ENCODE data around the gene CRYL1.

Gene CRYL1

GRCh38 chr13:20451397-20451796, 74.3 kb downstream of the CRYL1 start:
- H3K4me3 ChIP-seq (ENCODE audit: low read depth, low read length): no peak overlapping the region
- no peak overlapping the region for H3K27ac ChIP-seq (ENCODE audit: extremely low read depth, low read depth, low read length)
- no peaks in the 10 kb centered on the region for H3K9me3 ChIP-seq (ENCODE audit: control insufficient read depth, insufficient read depth, low read depth, low read length)
- CTCF ChIA-PET: interaction anchor here (1.2 kb wide), 1 partner anchor 42 kb away, joined by 4 read pairs; no protein-coding TSS in a partner anchor
- TF ChIP-seq ZNF2 (tag by site-specific recombination; IDR thresholded peaks at IDR 0.05): no peak
- no peak for TF ChIP-seq MEIS1 (CRISPR knock-in tag; IDR thresholded peaks at IDR 0.05; ENCODE audit: borderline replicate concordance)
- TF ChIP-seq ZNF175 (tag by site-specific recombination; IDR thresholded peaks at IDR 0.05): no peak
- TF ChIP-seq ZFP41 (tag by site-specific recombination; IDR thresholded peaks at IDR 0.05; ENCODE audit: borderline replicate concordance): no peak
- TF ChIP-seq ZNF561 (tag by site-specific recombination; IDR thresholded peaks at IDR 0.05; ENCODE audit: borderline replicate concordance): no peak
- no peak for TF ChIP-seq ZNF670 (tag by site-specific recombination; IDR thresholded peaks at IDR 0.05; ENCODE audit: low read depth)
- no peak for TF ChIP-seq ZNF302 (tag by site-specific recombination; IDR thresholded peaks at IDR 0.05; ENCODE audit: low read depth)
- no peaks in the 10 kb centered on the region for H3K36me3 ChIP-seq (ENCODE audit: control insufficient read depth in 2 of 2, insufficient read depth in 1 of 2, low read length in 2 of 2)
- H3K4me1 ChIP-seq (ENCODE audit: control insufficient read depth, insufficient read depth, low read length): no peaks in the 10 kb centered on the region
- POLR2A ChIA-PET: no interaction called here

- TF ChIP-seq SETDB1 (IDR thresholded peaks at IDR 0.05; ENCODE audit: insufficient read length, low read length) (peak; percentile 87), ZNF521 (tag by site-specific recombination; IDR thresholded peaks at IDR 0.05) (no peak)
- Histone ChIP-seq H3K4me3 (ENCODE audit: low read depth, low read length) (no peak overlapping the region), H3K4me1 (ENCODE audit: control insufficient read depth, insufficient read depth, low read length) (no peaks in the 10 kb centered on the region), H3K9me3 (ENCODE audit: control insufficient read depth, insufficient read depth, low read depth, low read length) (no peaks in the 10 kb centered on the region), H3K27ac (ENCODE audit: extremely low read depth, low read depth, low read length) (no peak overlapping the region), H3K36me3 (ENCODE audit: control insufficient read depth in 2 of 2, insufficient read depth in 1 of 2, low read length in 2 of 2) (no peaks in the 10 kb centered on the region)
- ChIA-PET CTCF (no interaction called here), POLR2A (no interaction called here)
Measured at GRCh38 chr13:20448470-20448869, 77.2 kb downstream of the CRYL1 start.

GRCh38 chr13:20446900-20447299, 78.8 kb downstream of the CRYL1 start:
- ChIA-PET POLR2A (no interaction called here), CTCF (no interaction called here)
- no peak overlapping the region for H3K27ac ChIP-seq (ENCODE audit: extremely low read depth, low read depth, low read length)
- no peaks in the 10 kb centered on the region for H3K4me1 ChIP-seq (ENCODE audit: control insufficient read depth, insufficient read depth, low read length)
- no peaks in the 10 kb centered on the region for H3K9me3 ChIP-seq (ENCODE audit: control insufficient read depth, insufficient read depth, low read depth, low read length)
- H3K36me3 ChIP-seq (ENCODE audit: control insufficient read depth in 2 of 2, insufficient read depth in 1 of 2, low read length in 2 of 2): no peaks in the 10 kb centered on the region
- no peak overlapping the region for H3K4me3 ChIP-seq (ENCODE audit: low read depth, low read length)
- no peak for TF ChIP-seq ZNF488 (tag by site-specific recombination; IDR thresholded peaks at IDR 0.05)
- no peak for TF ChIP-seq ZBTB11 (tag by site-specific recombination; conservative IDR thresholded peaks at IDR 0.05; ENCODE audit: low read depth)
- no peak for TF ChIP-seq ZNF544 (tag by site-specific recombination; IDR thresholded peaks at IDR 0.05)
- TF ChIP-seq ZNF416 (tag by site-specific recombination; IDR thresholded peaks at IDR 0.05): no peak
- no peak for TF ChIP-seq ZNF157 (tag by site-specific recombination; IDR thresholded peaks at IDR 0.05)
- no peak for TF ChIP-seq SALL2 (tag by site-specific recombination; IDR thresholded peaks at IDR 0.05; ENCODE audit: borderline replicate concordance)
- no peak for TF ChIP-seq ZNF830 (tag by site-specific recombination; IDR thresholded peaks at IDR 0.05; ENCODE audit: low read depth)
- TF ChIP-seq ZNF280C (tag by site-specific recombination; IDR thresholded peaks at IDR 0.05): no peak
- no peak for TF ChIP-seq ZNF677 (tag by site-specific recombination; IDR thresholded peaks at IDR 0.05)
- TF ChIP-seq ZNF76 (tag by site-specific recombination; IDR thresholded peaks at IDR 0.05; ENCODE audit: borderline replicate concordance, low read depth): no peak
- no peak for TF ChIP-seq ZNF692 (tag by site-specific recombination; IDR thresholded peaks at IDR 0.05)
- TF ChIP-seq MYNN (tag by site-specific recombination; IDR thresholded peaks at IDR 0.05; ENCODE audit: borderline replicate concordance): no peak
- no peak for TF ChIP-seq ZSCAN5A (tag by site-specific recombination; IDR thresholded peaks at IDR 0.05)
- no peak for TF ChIP-seq TRIM28 (IDR thresholded peaks at IDR 0.05; ENCODE audit: borderline replicate concordance, low read length)
